Right kidney (tissue), 1 donor: ENCODE results near the gene MTURN.

Source experiments
- DNase-seq: peaks from one replicate; pipeline ENCODE4 v3.0.0-alpha.2; 2016

MTURN gene

GRCh38 chr7:30206942-30207341 is 72.2 kb downstream of the MTURN start:
- DNase-seq = no peak

GRCh38 chr7:30207376-30207775 is 72.6 kb downstream of the MTURN start:
- DNase-seq = no peak

GRCh38 chr7:30209951-30210350 is 75.2 kb downstream of the MTURN start:
- no peak for DNase-seq
